Cardiac muscle cell (in vitro differentiated cells and primary cell): ENCODE results near the gene FPGS. TPM values are rescaled to one million over a fixed set of nuclear protein-coding genes. Genes with fewer than 3 reads are reported as not detected.
A peak's percentile ranks its signal among the peaks of the same experiment; 100 is the strongest.

Experiments
- DNase-seq, 2 donors: peaks; one replicate each; pipeline versions ENCODE4 v3.0.0 to v3.0.0-alpha.2; 2010 to 2017; ENCODE audit warnings: low read depth in 1 of 2, low spot score in 1 of 2
- H3K27ac ChIP-seq: fragments of 200-600 bp; sonication (generic); 2 replicates; pipeline ENCODE4 v1.5.1; 2016
- H3K27me3 ChIP-seq: fragments of 200-600 bp; sonication (generic); 2 replicates; pipeline ENCODE4 v1.6.0; 2016; ENCODE audit warnings: control low read depth
- H3K36me3 ChIP-seq: fragments of 200-600 bp; sonication (generic); 2 replicates; pipeline ENCODE4 v1.5.1; 2016; ENCODE audit warnings: control low read depth
- H3K4me1 ChIP-seq: fragments of 200-600 bp; sonication (generic); 2 replicates; pipeline ENCODE4 v1.8.1; 2017; ENCODE audit warnings: low read depth, mild to moderate bottlenecking, mixed run types
- H3K4me3 ChIP-seq: fragments of 200-600 bp; sonication (generic); 2 replicates; pipeline ENCODE4 v1.5.1; 2016; ENCODE audit warnings: mild to moderate bottlenecking
- H3K9me3 ChIP-seq: fragments of 200-600 bp; sonication (generic); 2 replicates; pipeline ENCODE4 v1.5.1; 2017; ENCODE audit warnings: low read depth, mild to moderate bottlenecking, control low read depth
- CTCF ChIP-seq: IDR thresholded peaks from 2 replicates; pipeline ENCODE4 v1.5.1; 2012; ENCODE audit warnings: low read depth, mild to moderate bottlenecking, low read length
- polyA plus RNA-seq: library from polyadenylated mRNA; unstranded; fragments of >200 nt; fragmentation: Nextera tagmentation; extraction: Ambion mirVana; gene quantifications from 2 replicates; pipeline ENCODE4 v1.2.1, GENCODE V29; 2016
- total RNA-seq: library from RNA; depleted of rRNA; stranded (reverse); fragments of >200 nt; gene quantifications from 2 replicates; pipeline ENCODE4 v1.2.3, GENCODE V29; 2016

Gene FPGS
- total and polyA plus RNA-seq, 2 experiments from 2014 or later = 78.3 to 123 TPM

- DNase-seq = no peak
- H3K4me1 ChIP-seq = peaks cover 52% of the 10 kb centered on the region
- H3K27ac ChIP-seq = no peak overlapping the region
- no peaks in the 10 kb centered on the region for H3K36me3 ChIP-seq
- H3K9me3 ChIP-seq = no peaks in the 10 kb centered on the region
- H3K4me3 ChIP-seq = no peak overlapping the region
- H3K27me3 ChIP-seq = no peaks in the 10 kb centered on the region
- TF ChIP-seq CTCF = no peak
Observed at GRCh38 chr9:127856729-127857116, 54.0 kb downstream of the FPGS start.

- Histone ChIP-seq H3K27ac (no peak overlapping the region), H3K4me3 (no peak overlapping the region), H3K36me3 (no peaks in the 10 kb centered on the region), H3K9me3 (no peaks in the 10 kb centered on the region), H3K27me3 (no peaks in the 10 kb centered on the region), H3K4me1 (peaks cover 57% of the 10 kb centered on the region)
- no peak for DNase-seq
- no peak for TF ChIP-seq CTCF
Observed at GRCh38 chr9:127857278-127857677, 54.6 kb downstream of the FPGS start.

GRCh38 chr9:127858041-127858512 is 55.4 kb downstream of the FPGS start:
- Histone ChIP-seq H3K27ac (peak overlapping the region; percentile 79), H3K36me3 (no peaks in the 10 kb centered on the region), H3K27me3 (no peaks in the 10 kb centered on the region), H3K9me3 (no peaks in the 10 kb centered on the region), H3K4me3 (no peak overlapping the region), H3K4me1 (peaks cover 65% of the 10 kb centered on the region)
- DNase-seq = peak in 1 of 2 donors; percentile 69
- TF ChIP-seq CTCF = no peak

- H3K36me3 ChIP-seq = no peaks in the 10 kb centered on the region
- H3K4me3 ChIP-seq = no peak overlapping the region
- no peaks in the 10 kb centered on the region for H3K9me3 ChIP-seq
- DNase-seq = peak; percentile 71 to 81
- TF ChIP-seq CTCF = no peak
- H3K4me1 ChIP-seq = peaks cover 54% of the 10 kb centered on the region
- no peaks in the 10 kb centered on the region for H3K27me3 ChIP-seq
- peak overlapping the region; percentile 79 for H3K27ac ChIP-seq
Observed at GRCh38 chr9:127860260-127860659, 57.6 kb downstream of the FPGS start.

- no peak for TF ChIP-seq CTCF
- Histone ChIP-seq H3K4me3 (no peak overlapping the region), H3K36me3 (no peaks in the 10 kb centered on the region), H3K4me1 (peaks cover 54% of the 10 kb centered on the region), H3K27me3 (no peaks in the 10 kb centered on the region), H3K27ac (peak overlapping the region; percentile 79), H3K9me3 (no peaks in the 10 kb centered on the region)
- no peak for DNase-seq
Observed at GRCh38 chr9:127860779-127861178, 58.1 kb downstream of the FPGS start.
